ENCODE data around the gene KRTAP10-11.
"Not testable (repeated sequence)": the region's sequence is repeated elsewhere in the genome, so short reads cannot be mapped to it uniquely, and the experiment has no call there.

Gene KRTAP10-11

DNA sequence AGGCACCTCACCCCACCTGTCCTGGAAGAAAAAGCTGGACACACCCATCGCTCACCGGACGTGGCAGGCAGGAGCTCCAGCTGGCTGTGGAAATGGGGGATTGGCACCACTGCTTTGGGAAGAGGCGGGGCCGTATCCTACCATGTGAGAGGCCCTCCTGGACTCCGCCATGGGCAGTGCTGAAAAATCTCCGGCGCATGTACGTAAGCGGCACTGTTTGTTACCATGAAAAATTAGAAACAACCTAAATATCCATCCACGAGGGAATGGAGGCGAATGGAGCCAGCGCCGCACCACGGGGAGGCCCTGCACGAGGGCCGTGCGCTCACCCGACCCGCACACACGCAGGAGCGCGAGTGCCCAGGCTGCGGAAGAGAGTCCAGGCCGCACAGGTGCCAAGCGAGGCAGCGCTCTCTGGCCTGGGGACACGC, 31.2 kb upstream of the KRTAP10-11 start:
- no peak for DNase-seq (ENCODE audit: low spot score)

GRCh38 chr21:44615466-44615865, 30.7 kb upstream of the KRTAP10-11 start:
- DNase-seq (ENCODE audit: low spot score), result no peak

- DNase-seq (ENCODE audit: low spot score), result no peak
These were observed 30.2 kb upstream of the KRTAP10-11 start for GRCh38 chr21:44615911-44616590.

GRCh38 chr21:44616591-44616926, 29.7 kb upstream of the KRTAP10-11 start:
- DNase-seq (ENCODE audit: low spot score), result no peak

DNA sequence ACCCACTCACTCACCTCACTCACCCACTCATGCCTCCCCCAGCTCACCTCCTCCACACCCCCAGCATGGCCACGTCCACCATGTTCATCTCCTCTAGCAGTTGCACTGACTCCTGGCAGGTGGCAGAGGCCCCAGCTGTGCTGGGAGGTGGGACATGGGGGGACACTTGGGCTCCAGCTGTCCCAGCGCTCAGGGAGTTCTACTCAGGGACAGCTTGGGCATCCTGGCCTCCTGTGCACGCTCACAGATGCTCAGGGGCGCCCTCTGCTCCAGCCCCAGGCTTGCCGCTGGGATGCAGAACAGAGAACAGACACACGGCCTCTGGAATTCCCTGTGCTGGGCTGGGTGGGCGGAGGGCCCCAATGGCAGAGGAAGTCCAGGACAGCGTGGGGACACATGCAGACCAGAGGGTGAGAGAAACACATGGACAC, 29.1 kb upstream of the KRTAP10-11 start:
- DNase-seq (ENCODE audit: low spot score), result no peak

GRCh38 chr21:44618504-44618903, 27.7 kb upstream of the KRTAP10-11 start:
- peak; percentile 19 for DNase-seq (ENCODE audit: low spot score)

DNA sequence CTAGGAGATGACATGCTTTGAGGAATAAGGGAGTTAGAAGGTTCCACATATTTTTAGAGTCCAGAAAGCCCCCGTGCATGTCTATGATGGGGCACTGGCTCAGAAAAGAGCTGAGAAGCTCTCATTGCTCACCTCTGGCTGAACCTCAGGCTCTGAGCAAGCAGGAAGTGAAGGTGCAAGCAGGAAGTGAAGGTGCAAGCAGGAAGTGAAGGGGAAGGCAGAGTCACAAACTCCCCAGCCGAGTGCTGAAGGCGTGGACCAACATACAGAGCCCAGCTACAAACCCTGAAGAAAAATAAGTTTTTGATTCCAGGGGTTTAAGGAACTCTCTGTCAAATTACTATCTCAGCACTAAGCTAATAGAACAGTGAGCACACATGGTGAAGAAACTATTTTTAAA, 27.3 kb upstream of the KRTAP10-11 start:
- DNase-seq (ENCODE audit: low spot score), result no peak

- DNase-seq (ENCODE audit: low spot score), result no peak
These were observed 26.3 kb upstream of the KRTAP10-11 start for GRCh38 chr21:44619886-44620285.

GRCh38 chr21:44623575-44623974, 22.6 kb upstream of the KRTAP10-11 start:
- DNase-seq (ENCODE audit: low spot score), result no peak

DNA sequence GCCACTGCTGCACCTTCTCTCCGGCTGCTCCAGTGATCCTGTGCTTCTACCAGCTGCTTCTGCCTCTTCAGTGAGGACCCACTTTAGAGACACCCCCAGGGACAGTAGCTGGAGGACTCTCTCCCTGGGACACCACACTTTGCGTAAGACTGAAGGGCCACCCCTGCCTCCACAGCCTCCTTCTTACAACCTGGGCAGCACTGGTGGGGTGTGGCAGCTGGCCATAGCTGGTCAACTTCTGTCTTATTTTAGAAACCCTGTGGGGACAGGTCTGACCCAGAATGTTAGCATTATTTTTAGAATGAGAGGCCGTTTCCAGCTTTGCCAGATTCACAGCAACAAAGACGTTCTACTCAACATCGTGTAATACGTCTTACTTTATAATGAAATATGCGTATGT, 20.5 kb upstream of the KRTAP10-11 start:
- no peak for DNase-seq (ENCODE audit: low spot score)

DNA sequence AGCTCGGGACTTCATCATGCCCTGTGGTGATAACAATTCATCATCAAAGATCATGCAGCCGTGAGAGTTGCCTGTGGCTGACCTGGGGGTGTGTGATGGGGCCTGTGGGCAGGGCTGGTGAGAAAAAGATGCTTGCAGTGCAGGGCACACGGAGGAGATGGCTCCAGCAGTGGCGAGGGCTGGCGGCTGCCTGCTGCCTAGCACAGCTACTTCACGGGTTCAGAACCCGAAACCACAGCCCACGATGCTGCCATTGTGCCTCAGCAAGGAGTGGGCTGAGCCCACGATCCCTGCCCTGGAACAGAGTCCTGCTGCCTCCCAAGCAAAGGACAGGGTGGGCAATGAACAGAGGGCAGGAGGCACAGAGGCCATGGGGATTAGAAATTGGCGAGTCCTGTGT, 20.0 kb upstream of the KRTAP10-11 start:
- no peak for DNase-seq (ENCODE audit: low spot score)

DNA sequence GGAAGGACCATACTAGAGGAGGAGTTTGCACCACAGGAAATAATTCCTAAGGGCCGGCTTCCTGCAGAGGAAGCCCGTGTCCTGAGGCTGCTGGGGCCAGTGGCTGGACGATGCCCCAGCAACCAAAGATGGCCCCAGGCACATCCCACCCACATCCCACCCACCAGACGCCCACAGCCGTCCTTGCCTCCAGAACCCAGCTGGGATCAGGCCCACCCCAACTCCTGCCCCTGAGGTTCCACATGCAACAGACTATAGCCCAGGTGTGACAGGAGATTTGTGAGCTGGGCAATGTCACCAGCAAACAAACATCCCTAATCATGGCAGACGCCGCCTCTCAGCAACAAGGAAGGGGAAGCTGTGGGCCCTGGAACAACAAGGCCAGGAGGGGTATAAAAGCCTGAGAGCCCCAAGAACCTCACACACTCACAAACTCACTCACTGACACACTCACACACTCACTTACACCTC, 19.5 kb upstream of the KRTAP10-11 start, which contains the start of gene KRTAP10-9:
KRTAP10-9 (plus strand) TSS at position 421 of the 471 bp plus-strand sequence. CDS start 79 bp downstream, outside the sequence.
- DNase-seq (ENCODE audit: low spot score), result no peak

DNA sequence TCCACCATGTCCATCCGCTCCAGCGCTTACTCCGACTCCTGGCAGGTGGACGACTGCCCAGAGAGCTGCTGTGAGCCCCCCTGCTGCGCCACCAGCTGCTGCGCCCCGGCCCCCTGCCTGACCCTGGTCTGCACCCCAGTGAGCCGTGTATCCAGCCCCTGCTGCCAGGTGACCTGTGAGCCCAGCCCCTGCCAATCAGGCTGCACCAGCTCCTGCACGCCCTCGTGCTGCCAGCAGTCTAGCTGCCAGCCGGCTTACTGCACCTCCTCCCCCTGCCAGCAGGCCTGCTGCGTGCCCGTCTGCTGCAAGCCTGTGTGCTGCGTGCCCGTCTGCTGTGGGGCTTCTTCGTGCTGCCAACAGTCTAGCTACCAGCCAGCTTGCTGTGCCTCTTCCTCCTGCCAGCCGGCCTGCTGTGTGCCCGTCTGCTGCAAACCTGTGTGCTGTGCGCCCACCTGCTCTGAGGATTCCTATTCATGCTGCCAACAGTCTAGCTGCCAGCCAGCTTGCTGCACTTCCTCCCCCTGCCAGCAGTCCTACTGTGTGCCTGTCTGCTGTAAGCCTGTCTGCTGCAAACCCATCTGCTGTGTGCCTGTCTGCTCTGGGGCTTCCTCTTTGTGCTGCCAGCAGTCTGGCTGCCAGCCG, 18.9 kb upstream of the KRTAP10-11 start:
- DNase-seq (ENCODE audit: low spot score), result not testable (repeated sequence)

GRCh38 chr21:44627831-44628233, 18.4 kb upstream of the KRTAP10-11 start:
- not testable (repeated sequence) for DNase-seq (ENCODE audit: low spot score)

- no peak for DNase-seq (ENCODE audit: low spot score)
These were observed 17.4 kb upstream of the KRTAP10-11 start for GRCh38 chr21:44628707-44629391.

DNA sequence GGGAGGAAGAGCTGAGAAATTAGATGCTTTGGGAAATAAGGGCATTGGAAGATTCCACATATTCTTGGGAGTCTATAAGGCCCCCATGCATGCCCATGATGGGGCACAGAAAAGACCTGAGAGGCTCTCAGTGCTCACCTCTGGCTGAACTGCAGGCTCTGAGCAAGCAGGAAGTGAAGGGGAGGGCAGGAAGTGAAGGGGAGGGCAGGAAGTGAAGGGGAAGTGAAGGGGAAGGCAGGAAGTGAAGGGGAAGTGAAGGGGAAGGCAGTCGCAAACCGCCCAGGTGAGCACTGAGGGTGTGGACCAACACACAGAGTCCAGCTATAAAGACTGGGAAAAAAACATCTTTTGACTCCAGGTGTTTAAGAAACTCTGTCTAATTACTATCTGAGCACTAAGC, 15.8 kb upstream of the KRTAP10-11 start:
- DNase-seq (ENCODE audit: low spot score), result no peak

- DNase-seq (ENCODE audit: low spot score), result no peak
These were observed 14.1 kb upstream of the KRTAP10-11 start for GRCh38 chr21:44632067-44632466.

GRCh38 chr21:44636209-44637017, 9.8 kb upstream of the KRTAP10-11 start:
- DNase-seq (ENCODE audit: low spot score), result no peak

- DNase-seq (ENCODE audit: low spot score), result no peak
These were observed 9.0 kb upstream of the KRTAP10-11 start, which contains the start of gene KRTAP10-10 for GRCh38 chr21:44637018-44637850. KRTAP10-10 (plus strand) TSS chr21:44637356; CDS start chr21:44637418, 62 bp downstream.

DNA sequence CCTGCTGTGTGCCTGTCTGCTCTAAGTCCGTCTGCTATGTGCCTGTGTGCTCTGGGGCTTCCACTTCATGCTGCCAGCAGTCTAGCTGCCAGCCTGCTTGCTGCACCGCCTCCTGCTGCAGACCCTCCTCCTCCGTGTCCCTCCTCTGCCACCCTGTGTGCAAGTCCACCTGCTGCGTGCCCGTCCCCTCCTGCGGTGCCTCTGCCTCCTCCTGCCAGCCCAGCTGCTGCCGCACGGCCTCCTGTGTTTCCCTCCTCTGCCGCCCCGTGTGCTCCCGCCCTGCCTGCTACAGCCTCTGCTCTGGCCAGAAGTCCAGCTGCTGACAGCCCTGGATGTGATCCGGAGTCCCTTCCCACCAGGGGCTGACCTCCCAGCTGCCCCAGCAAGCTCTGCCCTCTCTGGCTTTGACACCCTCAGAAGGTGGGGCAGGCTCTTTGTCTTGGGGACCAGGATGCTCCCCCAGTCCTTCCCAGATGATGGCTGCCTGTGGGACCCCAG, 8.3 kb upstream of the KRTAP10-11 start:
- not testable (repeated sequence) for DNase-seq (ENCODE audit: low spot score)
